ENCODE measurements around the gene RAD51B. TPM values are rescaled to one million over a fixed set of nuclear protein-coding genes. Genes with fewer than 3 reads are reported as not detected.
A peak's percentile ranks its signal among the peaks of the same experiment; 100 is the strongest.

RAD51B gene
- total and polyA plus RNA-seq, 2 experiments from 2014 or later: 10.1 to 18.0 TPM

GRCh38 chr14:68397371-68397811, 577.8 kb downstream of the RAD51B start:
- 69% methylated on average over 6 of the region's 6 CpGs for WGBS (ENCODE audit: low lambda C conversion rate, missing lambda C conversion rate)
- H4K20me1 ChIP-seq (ENCODE audit: insufficient read depth, poor library complexity, severe bottlenecking): no peaks in the 10 kb centered on the region
- H3K4me1 ChIP-seq (ENCODE audit: insufficient read depth): peaks cover 47% of the 10 kb centered on the region
- TF ChIP-seq, protein P1, sequence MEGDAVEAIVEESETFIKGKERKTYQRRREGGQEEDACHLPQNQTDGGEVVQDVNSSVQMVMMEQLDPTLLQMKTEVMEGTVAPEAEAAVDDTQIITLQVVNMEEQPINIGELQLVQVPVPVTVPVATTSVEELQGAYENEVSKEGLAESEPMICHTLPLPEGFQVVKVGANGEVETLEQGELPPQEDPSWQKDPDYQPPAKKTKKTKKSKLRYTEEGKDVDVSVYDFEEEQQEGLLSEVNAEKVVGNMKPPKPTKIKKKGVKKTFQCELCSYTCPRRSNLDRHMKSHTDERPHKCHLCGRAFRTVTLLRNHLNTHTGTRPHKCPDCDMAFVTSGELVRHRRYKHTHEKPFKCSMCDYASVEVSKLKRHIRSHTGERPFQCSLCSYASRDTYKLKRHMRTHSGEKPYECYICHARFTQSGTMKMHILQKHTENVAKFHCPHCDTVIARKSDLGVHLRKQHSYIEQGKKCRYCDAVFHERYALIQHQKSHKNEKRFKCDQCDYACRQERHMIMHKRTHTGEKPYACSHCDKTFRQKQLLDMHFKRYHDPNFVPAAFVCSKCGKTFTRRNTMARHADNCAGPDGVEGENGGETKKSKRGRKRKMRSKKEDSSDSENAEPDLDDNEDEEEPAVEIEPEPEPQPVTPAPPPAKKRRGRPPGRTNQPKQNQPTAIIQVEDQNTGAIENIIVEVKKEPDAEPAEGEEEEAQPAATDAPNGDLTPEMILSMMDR (IDR thresholded peaks at IDR 0.05; ENCODE audit: poor library complexity): no peak
- no peak for TF ChIP-seq EZH2 (IDR thresholded peaks at IDR 0.05; ENCODE audit: borderline replicate concordance)
- TF ChIP-seq EZH2phosphoT487 (IDR thresholded peaks at IDR 0.05; ENCODE audit: low read depth, severe bottlenecking, unreplicated experiment): no peak
- H2AFZ ChIP-seq: peak overlapping the region; percentile 13
- H3K36me3 ChIP-seq (replicated peaks; ENCODE audit: insufficient read depth, low read depth): no peaks in the 10 kb centered on the region
- no peaks in the 10 kb centered on the region for H3K9me2 ChIP-seq (replicated peaks; ENCODE audit: insufficient read depth)
- no peaks in the 10 kb centered on the region for H3K27me3 ChIP-seq
- no peaks in the 10 kb centered on the region for H3K79me2 ChIP-seq
- DNase-seq (ENCODE audit: low spot score): peak; percentile 59
- H3K4me2 ChIP-seq: no peak overlapping the region
- no peaks in the 10 kb centered on the region for H3K9me3 ChIP-seq (ENCODE audit: low read depth)
- H3K27ac ChIP-seq: peak overlapping the region; percentile 84
- H3K4me3 ChIP-seq: no peak overlapping the region

DNA sequence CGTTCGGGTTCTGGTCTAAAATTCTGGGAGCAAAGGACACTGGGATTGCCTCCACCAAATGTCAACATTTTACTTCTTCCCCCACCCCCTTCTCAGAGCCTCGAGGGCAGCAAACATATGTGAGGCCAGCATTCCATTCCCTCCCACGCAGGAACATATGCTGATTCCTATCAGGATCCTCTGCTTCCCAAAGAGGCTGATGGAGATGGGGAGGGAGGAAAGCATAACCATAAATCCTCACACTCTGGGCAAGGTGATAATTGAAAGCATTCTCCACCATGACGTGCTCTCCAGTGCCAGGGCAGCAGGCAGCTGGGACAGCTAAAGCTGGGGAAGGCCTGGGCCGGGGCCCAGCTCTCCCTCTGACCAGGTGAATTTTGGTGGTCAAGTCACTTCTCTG, 578.2 kb downstream of the RAD51B start:
- H3K4me2 ChIP-seq: no peak overlapping the region
- H3K4me3 ChIP-seq: no peak overlapping the region
- H3K36me3 ChIP-seq (replicated peaks; ENCODE audit: insufficient read depth, low read depth): no peaks in the 10 kb centered on the region
- no peaks in the 10 kb centered on the region for H3K9me3 ChIP-seq (ENCODE audit: low read depth)
- peak overlapping the region; percentile 13 for H2AFZ ChIP-seq
- peaks cover 45% of the 10 kb centered on the region for H3K4me1 ChIP-seq (ENCODE audit: insufficient read depth)
- H3K27me3 ChIP-seq: no peaks in the 10 kb centered on the region
- H3K9me2 ChIP-seq (replicated peaks; ENCODE audit: insufficient read depth): no peaks in the 10 kb centered on the region
- no peaks in the 10 kb centered on the region for H3K79me2 ChIP-seq
- peak overlapping the region; percentile 84 for H3K27ac ChIP-seq
- WGBS (ENCODE audit: low lambda C conversion rate, missing lambda C conversion rate): 36% methylated on average over 6 of the region's 6 CpGs
- TF ChIP-seq, protein P1 (IDR thresholded peaks at IDR 0.05; ENCODE audit: poor library complexity): no peak
- TF ChIP-seq EZH2 (IDR thresholded peaks at IDR 0.05; ENCODE audit: borderline replicate concordance): no peak
- TF ChIP-seq EZH2phosphoT487 (IDR thresholded peaks at IDR 0.05; ENCODE audit: low read depth, severe bottlenecking, unreplicated experiment): no peak
- peak; percentile 46 for DNase-seq (ENCODE audit: low spot score)
- H4K20me1 ChIP-seq (ENCODE audit: insufficient read depth, poor library complexity, severe bottlenecking): no peaks in the 10 kb centered on the region

- H3K4me2 ChIP-seq: no peak overlapping the region
- no peaks in the 10 kb centered on the region for H3K36me3 ChIP-seq (replicated peaks; ENCODE audit: insufficient read depth, low read depth)
- no peaks in the 10 kb centered on the region for H4K20me1 ChIP-seq (ENCODE audit: insufficient read depth, poor library complexity, severe bottlenecking)
- DNase-seq (ENCODE audit: low spot score): no peak
- TF ChIP-seq EZH2 (IDR thresholded peaks at IDR 0.05; ENCODE audit: borderline replicate concordance): no peak
- TF ChIP-seq, protein P1 (IDR thresholded peaks at IDR 0.05; ENCODE audit: poor library complexity): no peak
- TF ChIP-seq EZH2phosphoT487 (IDR thresholded peaks at IDR 0.05; ENCODE audit: low read depth, severe bottlenecking, unreplicated experiment): no peak
- no peaks in the 10 kb centered on the region for H3K9me2 ChIP-seq (replicated peaks; ENCODE audit: insufficient read depth)
- no peak overlapping the region for H3K4me3 ChIP-seq
- peak overlapping the region; percentile 84 for H3K27ac ChIP-seq
- no peaks in the 10 kb centered on the region for H3K79me2 ChIP-seq
- H3K27me3 ChIP-seq: no peaks in the 10 kb centered on the region
- no peak overlapping the region for H2AFZ ChIP-seq
- peaks cover 45% of the 10 kb centered on the region for H3K4me1 ChIP-seq (ENCODE audit: insufficient read depth)
- H3K9me3 ChIP-seq (ENCODE audit: low read depth): no peaks in the 10 kb centered on the region
- 72% methylated on average over 2 of the region's 2 CpGs for WGBS (ENCODE audit: low lambda C conversion rate, missing lambda C conversion rate)
Measured at GRCh38 chr14:68398370-68398769, 578.8 kb downstream of the RAD51B start.

GRCh38 chr14:68399971-68400370, 580.4 kb downstream of the RAD51B start:
- no peaks in the 10 kb centered on the region for H3K9me2 ChIP-seq (replicated peaks; ENCODE audit: insufficient read depth)
- peak overlapping the region; percentile 16 for H3K27ac ChIP-seq
- 96% methylated on average over 2 of the region's 2 CpGs for WGBS (ENCODE audit: low lambda C conversion rate, missing lambda C conversion rate)
- DNase-seq (ENCODE audit: low spot score): no peak
- H3K4me3 ChIP-seq: no peak overlapping the region
- no peaks in the 10 kb centered on the region for H4K20me1 ChIP-seq (ENCODE audit: insufficient read depth, poor library complexity, severe bottlenecking)
- H3K27me3 ChIP-seq: no peaks in the 10 kb centered on the region
- no peaks in the 10 kb centered on the region for H3K9me3 ChIP-seq (ENCODE audit: low read depth)
- H3K79me2 ChIP-seq: no peaks in the 10 kb centered on the region
- H3K36me3 ChIP-seq (replicated peaks; ENCODE audit: insufficient read depth, low read depth): no peaks in the 10 kb centered on the region
- TF ChIP-seq EZH2 (IDR thresholded peaks at IDR 0.05; ENCODE audit: borderline replicate concordance) (no peak), EZH2phosphoT487 (IDR thresholded peaks at IDR 0.05; ENCODE audit: low read depth, severe bottlenecking, unreplicated experiment) (no peak)
- TF ChIP-seq, protein P1 (IDR thresholded peaks at IDR 0.05; ENCODE audit: poor library complexity): no peak
- H2AFZ ChIP-seq: no peak overlapping the region
- no peak overlapping the region for H3K4me2 ChIP-seq
- peaks cover 40% of the 10 kb centered on the region for H3K4me1 ChIP-seq (ENCODE audit: insufficient read depth)

All from hepatocyte (in vitro differentiated cells).